GM12878 (cell line): ENCODE results near the gene EIF4E1B. TPM values are rescaled to one million over a fixed set of nuclear protein-coding genes. Genes with fewer than 3 reads are reported as not detected.

Experiments used
- ATAC-seq: fragments of 200-7000 bp; cut with Tn5 transposase; 3 replicates; pipeline ENCODE4 v1.9.1; 2020; ENCODE audit warnings: mild to moderate bottlenecking, moderate library complexity
- BruUV-seq: library from RNA; stranded (reverse); fragments of 400-500 nt; replicated peaks from 2 replicates; lab custom pipeline; 2021; lab: Mats Ljungman, UMichigan
- CTCF ChIA-PET: fragments of 300-600 bp; sonication (Branson Sonifier 250); formaldehyde crosslinking; extraction: SDS; loops from one replicate; lab custom pipeline; 2021; ENCODE audit warnings: inconsistent platforms; lab: Yijun Ruan, JAX
- POLR2A ChIA-PET: fragments of 350-600 bp; formaldehyde crosslinking; extraction: SDS; loops from one replicate; lab custom pipeline; 2021; ENCODE audit warnings: inconsistent platforms; lab: Charles Lee
- RAD21 ChIA-PET: fragments of 300-600 bp; sonication (Branson Sonifier 250); formaldehyde crosslinking; loops from one replicate; lab custom pipeline; 2023; ENCODE audit warnings: antibody characterized with exemption; ENCODE audit not compliant: unreplicated experiment; lab: Charles Lee
- SMC1A ChIA-PET: fragments of 300-600 bp; sonication (Branson Sonifier 250); formaldehyde crosslinking; loops from one replicate; lab custom pipeline; 2023; ENCODE audit not compliant: unreplicated experiment, uncharacterized antibody; lab: Charles Lee
- DNase-seq: peaks from one replicate; pipeline ENCODE4 v3.0.0-alpha.2; 2011; ENCODE audit warnings: low read depth, low spot score
- FAIRE-seq: peaks from 3 replicates; lab custom pipeline; 2011; peaks lifted over from hg19 to GRCh38; lab: Jason Lieb, UNC
- H2AFZ ChIP-seq: 2 replicates; pipeline ENCODE4 v1.6.0; 2011; ENCODE audit warnings: low read depth, low read length, control low read depth; ENCODE audit not compliant: control insufficient read depth
- H3K27ac ChIP-seq: 2 replicates; pipeline ENCODE4 v1.5.1; 2011; ENCODE audit warnings: control low read depth; ENCODE audit not compliant: control insufficient read depth, insufficient read depth
- H3K27me3 ChIP-seq, 2 experiments: replicated peaks in 1 of 2; 2 replicates each; pipeline versions ENCODE4 v1.6.0 to v1.6.1; 2011; ENCODE audit warnings: low read length in 1 of 2; ENCODE audit not compliant: control insufficient read depth in 2 of 2, insufficient read depth in 2 of 2
- H3K36me3 ChIP-seq, 2 experiments: 2 replicates each; pipeline ENCODE4 v1.5.1; 2011; ENCODE audit warnings: low read length in 1 of 2; ENCODE audit not compliant: control insufficient read depth in 2 of 2, insufficient read depth in 2 of 2
- H3K4me1 ChIP-seq: 2 replicates; pipeline ENCODE4 v1.6.1; 2011; ENCODE audit warnings: mild to moderate bottlenecking, low read length, moderate library complexity, mixed read lengths; ENCODE audit not compliant: control insufficient read depth, insufficient read depth
- H3K4me2 ChIP-seq: 2 replicates; pipeline ENCODE4 v1.6.0; 2011; ENCODE audit warnings: control low read depth; ENCODE audit not compliant: control insufficient read depth, insufficient read depth
- H3K4me3 ChIP-seq: fragments of 200-600 bp; sonication (generic); 2 replicates; pipeline ENCODE4 v1.5.1; 2016
- H3K79me2 ChIP-seq: 2 replicates; pipeline ENCODE4 v1.6.0; 2011; ENCODE audit warnings: low read length; ENCODE audit not compliant: control insufficient read depth, insufficient read depth
- H3K9ac ChIP-seq: 2 replicates; pipeline ENCODE4 v1.8.0; 2011; ENCODE audit warnings: low read length, control low read depth, mixed read lengths; ENCODE audit not compliant: control insufficient read depth, insufficient read depth
- H3K9me3 ChIP-seq: replicated peaks from 3 replicates; pipeline ENCODE4 v1.5.1; 2011; ENCODE audit warnings: mild to moderate bottlenecking, low read length; ENCODE audit not compliant: control insufficient read depth, insufficient read depth
- H4K20me1 ChIP-seq: 2 replicates; pipeline ENCODE4 v1.6.0; 2011; ENCODE audit not compliant: control insufficient read depth, insufficient read depth
- EED ChIP-seq: sonication (generic); IDR thresholded peaks from 2 replicates; pipeline ENCODE4 v1.6.1; 2016; ENCODE audit warnings: antibody characterized with exemption, low read depth
- HDAC6 ChIP-seq: fragments of 200-600 bp; sonication (generic); IDR thresholded peaks from one replicate; pipeline ENCODE4 v1.8.0; 2017; ENCODE audit warnings: antibody characterized with exemption; ENCODE audit not compliant: unreplicated experiment
- KAT2A ChIP-seq: conservative IDR thresholded peaks from 2 replicates; pipeline ENCODE4 v1.6.1; 2011; ENCODE audit warnings: low read depth, low read length; ENCODE audit not compliant: control insufficient read depth
- KLF5 ChIP-seq: fragments of 450-650 bp; IDR thresholded peaks from 2 replicates; pipeline ENCODE4 v1.6.1; 2014; ENCODE audit warnings: mild to moderate bottlenecking; ENCODE audit not compliant: partially characterized antibody
- NR2C1 ChIP-seq: fragments of 450-650 bp; IDR thresholded peaks from 2 replicates; pipeline ENCODE4 v1.6.1; 2017; ENCODE audit warnings: antibody characterized with exemption, mild to moderate bottlenecking, moderate library complexity
- SIN3A ChIP-seq: IDR thresholded peaks from 2 replicates; pipeline ENCODE4 v1.6.1; 2012; ENCODE audit warnings: low read depth, low read length, improper control_type of control experiment
- SUZ12 ChIP-seq: fragments of 200-600 bp; sonication (generic); IDR thresholded peaks from one replicate; pipeline ENCODE4 v1.6.1; 2018; ENCODE audit warnings: antibody characterized with exemption, mild to moderate bottlenecking; ENCODE audit not compliant: unreplicated experiment
- YBX1 ChIP-seq: fragments of 450-650 bp; IDR thresholded peaks from 2 replicates; pipeline ENCODE4 v1.6.1; 2016; ENCODE audit warnings: antibody characterized with exemption
- WGBS: methylation state at CpG from one replicate; pipeline ENCODE4 v1.1.6; 2016; ENCODE audit warnings: low lambda C conversion rate; ENCODE audit not compliant: insufficient replicate concordance, insufficient coverage; ENCODE audit errors: missing lambda C conversion rate; 5-methylcytosine and 5-hydroxymethylcytosine counted together
- in situ Hi-C: fragments of 300-500 bp; cut with MboI; formaldehyde crosslinking; loops from 9 replicates; pipeline ENCODE4 v1.14.3; 2018; ENCODE audit warnings: mixed read lengths
- intact Hi-C: fragments of 100-400 bp; cut with micrococcal nuclease; formaldehyde crosslinking; loops from one replicate; pipeline ENCODE4 v1.14.2; 2022; ENCODE audit not compliant: unreplicated experiment
- polyA plus RNA-seq, 11 experiments: library from polyadenylated mRNA; depleted of rRNA in 4 of 11; unstranded in 6 of 11; stranded (reverse) in 5 of 11; fragments of >200 nt; fragmentation: Nextera tagmentation in 4 of 11; fragmentation: Illumina TruSeq in 1 of 11; extraction: Ambion mirVana in 4 of 11; extraction: Trizol in 1 of 11; gene quantifications; 1 replicate in 1 of 11; 2 replicates in 10 of 11; pipeline versions ENCODE4 v1.2.1 to v1.2.3, GENCODE V29; 2011 to 2016; ENCODE audit warnings: inconsistent platforms in 2 of 11, missing spikeins in 2 of 11, low read depth in 1 of 11
- total RNA-seq, 4 experiments: library from RNA; depleted of rRNA in 3 of 4; stranded (reverse); fragments of >200 nt in 3 of 4; fragmentation: Illumina TruSeq in 1 of 4; extraction: Trizol in 1 of 4; gene quantifications; 2 replicates each; pipeline versions ENCODE4 v1.2.1 to v1.2.3, GENCODE V29; 2013 to 2021
- TF ChIP-seq, protein P1 (sequence below): IDR thresholded peaks from 2 replicates; pipeline ENCODE4 v1.6.1; 2011; ENCODE audit warnings: low read depth, mild to moderate bottlenecking, low read length, moderate library complexity, borderline replicate concordance; ENCODE audit errors: extremely low read depth
- TF ChIP-seq, protein P2 (sequence below): IDR thresholded peaks from 2 replicates; pipeline ENCODE4 v1.6.1; 2012; ENCODE audit warnings: improper control_type of control experiment, low read depth, low read length; ENCODE audit not compliant: insufficient replicate concordance

The EIF4E1B gene
- total and polyA plus RNA-seq, 10 of the 15 experiments (the other 5 are each of a cell fraction or from before 2014, with no cell fraction given) = not detected

DNA sequence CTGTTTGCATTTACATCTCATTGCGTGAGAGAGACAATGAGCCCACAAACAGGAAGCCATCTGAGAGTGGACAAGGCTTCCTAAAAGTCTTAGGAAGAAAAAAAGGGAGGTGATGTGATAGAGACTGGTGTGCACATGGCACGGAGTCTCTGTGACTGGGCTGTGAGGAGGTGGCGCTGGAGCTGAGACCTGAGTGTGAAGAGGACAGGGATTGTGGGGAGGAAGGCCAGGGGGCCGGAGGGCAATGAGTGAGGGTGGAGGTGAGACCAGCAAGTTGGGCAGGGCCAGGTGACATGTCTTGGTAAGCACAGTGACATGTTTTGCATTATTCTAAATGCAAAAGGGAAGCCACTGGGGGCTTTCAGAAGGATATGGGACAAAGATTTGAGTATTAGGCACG is 61.9 kb downstream of the EIF4E1B start:
- no peaks in the 10 kb centered on the region for H3K36me3 ChIP-seq
- WGBS = 27% methylated on average over 4 of the region's 5 CpGs
- intact Hi-C loops = no loop called here
- no peaks in the 10 kb centered on the region for H4K20me1 ChIP-seq
- no peak overlapping the region for H3K9ac ChIP-seq
- FAIRE-seq = no peak
- CTCF ChIA-PET = no interaction called here
- H3K4me3 ChIP-seq = no peak overlapping the region
- no peak overlapping the region for H3K4me2 ChIP-seq
- no peak for DNase-seq
- no peak for ATAC-seq
- RAD21 ChIA-PET = no interaction called here
- no peaks in the 10 kb centered on the region for H3K79me2 ChIP-seq
- BruUV-seq = no TSS peak
- H2AFZ ChIP-seq = no peak overlapping the region
- in situ Hi-C loops = no loop called here
- TF ChIP-seq SIN3A = no peak
- TF ChIP-seq, protein P1, sequence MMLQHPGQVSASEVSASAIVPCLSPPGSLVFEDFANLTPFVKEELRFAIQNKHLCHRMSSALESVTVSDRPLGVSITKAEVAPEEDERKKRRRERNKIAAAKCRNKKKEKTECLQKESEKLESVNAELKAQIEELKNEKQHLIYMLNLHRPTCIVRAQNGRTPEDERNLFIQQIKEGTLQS = no peak
- TF ChIP-seq SUZ12 = no peak
- no peak for TF ChIP-seq NR2C1
- no peak for TF ChIP-seq KAT2A
- no peak for TF ChIP-seq KLF5
- no peak for TF ChIP-seq YBX1
- no peak for TF ChIP-seq EED
- TF ChIP-seq, protein P2, sequence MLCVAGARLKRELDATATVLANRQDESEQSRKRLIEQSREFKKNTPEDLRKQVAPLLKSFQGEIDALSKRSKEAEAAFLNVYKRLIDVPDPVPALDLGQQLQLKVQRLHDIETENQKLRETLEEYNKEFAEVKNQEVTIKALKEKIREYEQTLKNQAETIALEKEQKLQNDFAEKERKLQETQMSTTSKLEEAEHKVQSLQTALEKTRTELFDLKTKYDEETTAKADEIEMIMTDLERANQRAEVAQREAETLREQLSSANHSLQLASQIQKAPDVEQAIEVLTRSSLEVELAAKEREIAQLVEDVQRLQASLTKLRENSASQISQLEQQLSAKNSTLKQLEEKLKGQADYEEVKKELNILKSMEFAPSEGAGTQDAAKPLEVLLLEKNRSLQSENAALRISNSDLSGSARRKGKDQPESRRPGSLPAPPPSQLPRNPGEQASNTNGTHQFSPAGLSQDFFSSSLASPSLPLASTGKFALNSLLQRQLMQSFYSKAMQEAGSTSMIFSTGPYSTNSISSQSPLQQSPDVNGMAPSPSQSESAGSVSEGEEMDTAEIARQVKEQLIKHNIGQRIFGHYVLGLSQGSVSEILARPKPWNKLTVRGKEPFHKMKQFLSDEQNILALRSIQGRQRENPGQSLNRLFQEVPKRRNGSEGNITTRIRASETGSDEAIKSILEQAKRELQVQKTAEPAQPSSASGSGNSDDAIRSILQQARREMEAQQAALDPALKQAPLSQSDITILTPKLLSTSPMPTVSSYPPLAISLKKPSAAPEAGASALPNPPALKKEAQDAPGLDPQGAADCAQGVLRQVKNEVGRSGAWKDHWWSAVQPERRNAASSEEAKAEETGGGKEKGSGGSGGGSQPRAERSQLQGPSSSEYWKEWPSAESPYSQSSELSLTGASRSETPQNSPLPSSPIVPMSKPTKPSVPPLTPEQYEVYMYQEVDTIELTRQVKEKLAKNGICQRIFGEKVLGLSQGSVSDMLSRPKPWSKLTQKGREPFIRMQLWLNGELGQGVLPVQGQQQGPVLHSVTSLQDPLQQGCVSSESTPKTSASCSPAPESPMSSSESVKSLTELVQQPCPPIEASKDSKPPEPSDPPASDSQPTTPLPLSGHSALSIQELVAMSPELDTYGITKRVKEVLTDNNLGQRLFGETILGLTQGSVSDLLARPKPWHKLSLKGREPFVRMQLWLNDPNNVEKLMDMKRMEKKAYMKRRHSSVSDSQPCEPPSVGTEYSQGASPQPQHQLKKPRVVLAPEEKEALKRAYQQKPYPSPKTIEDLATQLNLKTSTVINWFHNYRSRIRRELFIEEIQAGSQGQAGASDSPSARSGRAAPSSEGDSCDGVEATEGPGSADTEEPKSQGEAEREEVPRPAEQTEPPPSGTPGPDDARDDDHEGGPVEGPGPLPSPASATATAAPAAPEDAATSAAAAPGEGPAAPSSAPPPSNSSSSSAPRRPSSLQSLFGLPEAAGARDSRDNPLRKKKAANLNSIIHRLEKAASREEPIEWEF = no peak
- no peak for TF ChIP-seq HDAC6
- no peak overlapping the region for H3K27ac ChIP-seq
- POLR2A ChIA-PET = no interaction called here
- no peaks in the 10 kb centered on the region for H3K4me1 ChIP-seq
- peaks cover 0 to 6% of the 10 kb centered on the region in 2 experiments; a peak in 3 of 4 replicates for H3K27me3 ChIP-seq
- SMC1A ChIA-PET = interaction anchor here (0.6 kb wide), 1 partner anchor 232 kb away, joined by 3 read pairs; no protein-coding TSS in a partner anchor
- H3K9me3 ChIP-seq = no peaks in the 10 kb centered on the region; the same call in 2 of the 3 replicates
